COR-L47 (cell line): Measurements from ENCODE around the gene MYPN.
"Not testable (repeated sequence)": the region's sequence is repeated elsewhere in the genome, so short reads cannot be mapped to it uniquely, and the experiment has no call there.

Experiments
- DNase-seq: peaks from one replicate; lab custom pipeline; 2025; lab: John Stamatoyannopoulos, UW

Gene MYPN

GRCh38 chr10:68137171-68137570 lies 27.9 kb downstream of the MYPN start:
- no peak for DNase-seq

DNA sequence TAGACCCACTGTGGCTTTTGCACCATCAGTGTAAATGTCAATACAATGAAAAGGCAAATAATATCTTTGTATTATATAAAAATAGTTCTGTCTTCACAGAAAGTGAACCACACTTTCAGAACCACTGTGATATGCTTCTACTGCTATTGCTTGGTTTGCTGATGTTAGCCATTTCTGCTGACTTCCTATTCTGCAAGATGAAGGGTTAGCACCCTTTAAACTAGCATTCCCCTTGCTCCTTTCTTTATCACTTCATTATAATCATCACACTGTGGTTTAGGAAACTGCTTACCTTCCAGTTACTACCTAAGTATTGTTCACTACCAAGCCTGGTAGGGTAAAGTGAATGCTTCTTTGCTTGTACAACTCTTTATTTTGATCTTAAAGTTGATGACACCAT lies 29.2 kb downstream of the MYPN start:
- no peak for DNase-seq

DNA sequence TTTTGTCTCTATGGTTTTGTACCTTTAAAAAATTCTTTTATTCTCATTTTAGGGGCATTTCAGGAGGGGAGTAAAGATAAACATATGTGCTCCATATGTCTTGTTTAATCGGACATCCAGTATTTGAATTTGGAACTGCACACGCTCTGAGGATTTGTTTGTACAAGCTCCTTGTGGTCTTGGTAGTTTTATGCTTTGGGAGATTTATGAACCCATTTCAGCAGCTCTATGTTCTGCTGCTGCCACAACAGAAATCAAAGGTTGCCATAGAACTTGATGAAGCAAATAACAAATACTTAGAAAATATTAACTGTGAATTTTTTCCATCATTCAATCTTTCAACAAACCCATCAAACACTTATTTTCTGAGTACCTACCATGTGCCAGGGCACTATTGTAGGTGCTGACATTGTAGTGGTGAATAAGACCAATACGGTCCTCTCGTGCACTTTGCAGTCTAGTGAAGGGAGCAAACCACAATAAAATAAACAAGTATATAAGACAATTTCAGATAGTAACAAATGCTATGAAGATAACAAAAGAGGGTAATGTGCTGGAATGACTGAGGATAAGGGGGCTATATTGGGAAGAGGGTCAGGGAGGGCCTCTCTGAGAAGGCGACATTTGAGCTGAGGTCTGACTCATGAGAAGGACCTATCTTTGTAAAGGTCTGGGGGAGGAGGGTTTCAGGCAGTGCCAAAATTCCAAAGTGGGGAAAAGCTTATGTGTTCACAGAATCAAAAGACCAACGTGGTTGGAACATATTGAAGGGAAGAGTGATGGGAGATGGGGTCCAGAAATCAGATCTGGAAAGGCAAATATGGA lies 30.4 kb downstream of the MYPN start:
- no peak for DNase-seq

DNA sequence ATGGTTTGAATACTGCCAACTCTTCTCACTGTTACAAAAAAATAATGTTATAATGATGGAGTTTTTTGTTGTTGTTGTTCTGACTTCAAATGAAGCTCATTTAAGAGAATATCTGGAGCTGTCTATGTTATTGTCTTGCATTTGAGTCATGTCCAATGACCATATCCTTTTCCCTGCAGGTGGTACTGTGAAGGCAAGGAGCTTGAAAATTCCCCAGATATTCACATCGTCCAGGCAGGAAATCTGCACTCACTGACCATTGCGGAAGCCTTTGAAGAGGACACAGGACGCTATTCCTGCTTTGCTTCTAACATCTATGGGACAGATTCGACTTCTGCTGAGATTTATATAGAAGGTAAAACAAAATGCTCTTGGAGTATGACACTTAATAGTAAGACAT lies 33.5 kb downstream of the MYPN start:
- DNase-seq = no peak

GRCh38 chr10:68144709-68145108 lies 35.4 kb downstream of the MYPN start:
- no peak for DNase-seq

GRCh38 chr10:68145705-68146104 lies 36.4 kb downstream of the MYPN start:
- no peak for DNase-seq

GRCh38 chr10:68146133-68146532 lies 36.8 kb downstream of the MYPN start:
- no peak for DNase-seq

DNA sequence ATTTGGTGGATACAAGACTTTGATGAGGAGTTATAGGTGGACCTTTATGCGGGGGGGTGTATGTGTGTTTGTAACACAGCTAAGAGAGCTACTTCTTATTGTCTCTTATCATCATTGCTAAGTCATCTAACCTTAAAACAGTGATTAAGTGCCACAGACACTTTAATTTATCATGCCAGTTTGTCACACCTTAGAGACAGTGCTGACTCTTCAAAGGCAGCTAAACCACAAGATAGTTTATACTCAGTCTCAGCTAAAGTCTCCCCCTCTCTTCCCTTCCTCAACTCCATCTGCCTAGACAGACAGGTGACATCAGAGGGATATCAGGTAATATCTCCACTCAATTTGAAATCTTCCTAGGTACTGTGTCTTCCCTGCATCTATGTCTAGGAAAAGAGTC lies 42.2 kb downstream of the MYPN start:
- no peak for DNase-seq

DNA sequence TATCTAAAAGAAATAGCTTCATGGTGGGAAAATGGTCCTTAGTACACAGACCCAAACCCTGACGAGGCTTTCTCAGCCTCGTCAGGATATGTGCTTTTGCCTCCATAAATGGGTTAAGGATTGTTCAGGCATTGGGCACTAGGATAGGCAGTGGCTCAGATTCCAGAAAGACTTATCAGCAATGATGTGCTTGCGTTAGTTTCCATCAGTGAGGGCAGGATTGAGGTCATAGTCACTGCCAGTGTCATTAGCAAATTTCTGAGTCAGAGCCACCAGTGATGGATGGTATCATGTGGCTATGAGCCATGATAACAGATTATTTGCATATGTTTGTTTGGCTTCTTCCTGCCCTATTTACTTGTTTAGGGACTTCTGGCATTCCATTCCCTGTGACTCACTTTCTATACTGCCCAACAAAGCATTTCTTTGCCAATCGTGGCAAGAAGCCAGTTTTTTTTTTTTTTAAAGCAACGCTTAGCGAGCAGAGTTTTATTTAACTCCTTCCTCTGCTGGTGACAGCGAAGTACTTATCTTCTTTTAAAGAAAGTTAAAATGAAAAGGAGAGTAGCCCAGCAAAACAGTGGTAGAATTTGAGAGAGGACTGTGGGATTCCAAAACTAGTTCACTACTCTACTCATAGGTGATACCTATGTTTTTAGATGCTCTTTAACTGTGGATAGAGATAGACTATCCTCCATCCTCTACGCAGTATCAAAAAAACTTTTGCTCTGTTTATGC lies 44.4 kb downstream of the MYPN start:
- DNase-seq = no peak

- DNase-seq = no peak
These were observed 44.9 kb downstream of the MYPN start for GRCh38 chr10:68154211-68154497.

- no peak for DNase-seq
These were observed 46.4 kb downstream of the MYPN start for GRCh38 chr10:68155615-68156210.

GRCh38 chr10:68156373-68157185 lies 47.3 kb downstream of the MYPN start:
- no peak for DNase-seq

DNA sequence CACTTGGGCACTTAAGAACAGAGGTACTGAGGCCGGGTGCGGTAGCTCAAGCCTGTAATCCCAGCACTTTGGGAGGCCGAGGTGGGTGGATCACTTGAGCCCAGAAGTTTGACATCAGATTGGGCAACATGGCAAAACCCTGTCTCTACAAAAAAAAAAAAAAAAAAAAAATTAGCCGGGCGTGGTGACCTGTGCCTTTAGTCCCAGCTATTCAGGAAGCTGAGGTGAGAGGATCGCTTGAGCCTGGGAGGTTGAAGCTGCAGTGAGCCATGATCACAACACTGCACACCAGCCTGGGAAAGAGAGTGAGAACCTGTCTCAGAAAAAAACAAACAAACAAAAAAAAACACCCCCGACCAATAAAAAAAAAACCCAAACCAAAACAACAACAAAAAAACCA lies 48.2 kb downstream of the MYPN start:
- not testable (repeated sequence) for DNase-seq

GRCh38 chr10:68158031-68158430 lies 48.7 kb downstream of the MYPN start:
- no peak for DNase-seq

- DNase-seq = no peak
These were observed 54.4 kb downstream of the MYPN start for GRCh38 chr10:68163735-68164134.

- DNase-seq = no peak
These were observed 56.4 kb downstream of the MYPN start for GRCh38 chr10:68165643-68166042.

DNA sequence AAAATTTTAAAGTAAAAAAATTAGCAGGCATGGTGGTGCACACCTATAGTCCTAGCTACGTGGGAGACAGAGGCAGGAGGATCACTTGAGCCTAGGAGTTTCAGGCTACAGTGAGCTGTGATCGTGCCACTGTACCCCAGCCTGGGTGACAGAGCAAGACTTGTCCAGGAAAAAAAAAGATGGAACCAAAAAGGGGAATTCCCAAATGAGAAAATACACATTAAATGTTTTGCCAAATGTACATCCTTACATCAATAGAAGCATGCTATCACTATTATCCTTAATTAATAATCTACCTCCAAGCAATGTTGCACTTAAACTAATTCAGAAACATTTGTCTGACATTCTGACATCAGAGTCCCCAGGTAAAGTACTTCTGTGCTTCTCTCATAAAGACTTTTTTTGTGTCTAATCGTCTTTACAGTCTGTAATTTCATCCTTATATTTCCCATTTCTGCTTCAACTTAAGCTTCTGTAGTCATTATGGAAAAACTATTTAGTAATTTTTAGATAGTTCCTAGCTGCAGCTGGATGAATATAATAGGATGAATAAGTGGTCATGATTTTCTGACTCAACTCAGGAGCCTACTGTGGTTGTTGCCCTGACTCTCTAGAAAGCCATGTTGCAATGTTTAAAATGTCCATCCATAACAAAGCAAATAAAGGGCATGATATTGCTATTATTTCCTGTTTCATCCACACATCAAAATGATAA lies 57.7 kb downstream of the MYPN start:
- no peak for DNase-seq

- no peak for DNase-seq
These were observed 58.4 kb downstream of the MYPN start for GRCh38 chr10:68167586-68168189.

DNA sequence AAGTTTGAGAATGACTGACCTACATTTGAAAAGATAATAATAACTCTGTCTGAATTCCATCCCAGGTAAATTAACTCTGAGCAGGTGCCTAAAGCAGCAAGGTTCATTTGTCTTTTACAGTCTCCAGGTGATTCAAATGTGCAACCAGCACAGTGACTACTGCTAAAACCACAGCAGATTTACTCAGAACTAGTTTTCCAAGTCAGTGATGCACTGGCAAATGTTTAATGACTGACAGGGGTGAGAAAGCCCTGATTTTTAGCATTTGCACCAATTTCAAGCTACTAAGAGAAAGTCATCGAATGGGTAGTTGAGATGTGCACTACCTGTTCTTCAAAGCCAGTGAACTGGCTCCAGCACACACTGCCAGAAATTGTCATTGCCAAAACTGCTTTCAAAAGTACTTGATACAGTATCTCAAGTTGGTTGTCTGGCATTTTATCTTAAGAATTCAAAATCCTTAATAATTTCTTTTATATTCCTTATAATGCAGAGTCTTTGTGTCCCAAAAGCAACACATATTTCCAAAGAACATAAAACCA lies 62.3 kb downstream of the MYPN start:
- DNase-seq = no peak

GRCh38 chr10:68172324-68172723 lies 63.0 kb downstream of the MYPN start:
- no peak for DNase-seq

- DNase-seq = no peak
These were observed 66.7 kb downstream of the MYPN start for GRCh38 chr10:68175949-68176348.
